Karpas-422 (cell line): ENCODE measurements around the gene SPESP1. TPM values are rescaled to one million over a fixed set of nuclear protein-coding genes. Genes with fewer than 3 reads are reported as not detected.
"Not testable (repeated sequence)": the region's sequence is repeated elsewhere in the genome, so short reads cannot be mapped to it uniquely, and the experiment has no call there.

Experiments used
- DNase-seq: peaks from one replicate; pipeline ENCODE4 v3.0.0-alpha.2; 2015
- H2AFZ ChIP-seq: fragments of 200-600 bp; sonication (generic); 2 replicates; pipeline ENCODE4 v1.6.1; 2014; ENCODE audit warnings: antibody characterized with exemption, low read length, mixed read lengths
- H3K27ac ChIP-seq: fragments of 200-600 bp; sonication (generic); 2 replicates; pipeline ENCODE4 v1.5.1; 2014; ENCODE audit warnings: mild to moderate bottlenecking, low read length, moderate library complexity
- H3K27me3 ChIP-seq: fragments of 200-600 bp; sonication (generic); 2 replicates; pipeline ENCODE4 v1.6.1; 2014; ENCODE audit warnings: low read length, mixed read lengths
- H3K36me3 ChIP-seq: fragments of 200-600 bp; sonication (generic); 2 replicates; pipeline ENCODE4 v1.6.1; 2014; ENCODE audit warnings: low read length, mixed read lengths; ENCODE audit not compliant: insufficient read depth
- H3K4me1 ChIP-seq: fragments of 200-600 bp; sonication (generic); 2 replicates; pipeline ENCODE4 v1.6.1; 2014; ENCODE audit warnings: mild to moderate bottlenecking, low read length, mixed read lengths
- H3K4me2 ChIP-seq: fragments of 200-600 bp; sonication (generic); 2 replicates; pipeline ENCODE4 v1.6.1; 2014; ENCODE audit warnings: low read length, low read depth, mild to moderate bottlenecking; ENCODE audit not compliant: poor library complexity, severe bottlenecking
- H3K4me3 ChIP-seq: fragments of 200-600 bp; sonication (generic); 2 replicates; pipeline ENCODE4 v1.5.1; 2014; ENCODE audit warnings: mild to moderate bottlenecking, antibody characterized with exemption, low read length, mixed read lengths
- H3K79me2 ChIP-seq: fragments of 200-600 bp; sonication (generic); 2 replicates; pipeline ENCODE4 v1.6.1; 2014; ENCODE audit warnings: mild to moderate bottlenecking, low read length, mixed read lengths
- H3K9ac ChIP-seq: fragments of 200-600 bp; sonication (generic); 2 replicates; pipeline ENCODE4 v1.6.0; 2014; ENCODE audit warnings: low read length
- H3K9me2 ChIP-seq: fragments of 200-600 bp; sonication (generic), shearing (Covaris generic); replicated peaks from 2 replicates; pipeline ENCODE4 v1.6.0; 2014; ENCODE audit warnings: mild to moderate bottlenecking, low read length, moderate library complexity; ENCODE audit not compliant: insufficient read depth
- H3K9me3 ChIP-seq: fragments of 300-700, 200-600 bp; sonication (generic); 2 replicates; pipeline ENCODE4 v1.6.1; 2014; ENCODE audit warnings: low read length, mixed read lengths
- H4K20me1 ChIP-seq: fragments of 200-600 bp; sonication (generic); 2 replicates; pipeline ENCODE4 v1.6.1; 2014; ENCODE audit warnings: mild to moderate bottlenecking, antibody characterized with exemption, low read length, low read depth; ENCODE audit not compliant: insufficient read depth
- total RNA-seq: library from RNA; depleted of rRNA; stranded (reverse); fragments of >200 nt; shearing (Covaris generic); gene quantifications from 2 replicates; pipeline ENCODE4 v1.2.3, GENCODE V29; 2014; ENCODE audit warnings: low replicate concordance

The SPESP1 gene
- total RNA-seq, 1 experiment from 2014 or later: not detected

DNA sequence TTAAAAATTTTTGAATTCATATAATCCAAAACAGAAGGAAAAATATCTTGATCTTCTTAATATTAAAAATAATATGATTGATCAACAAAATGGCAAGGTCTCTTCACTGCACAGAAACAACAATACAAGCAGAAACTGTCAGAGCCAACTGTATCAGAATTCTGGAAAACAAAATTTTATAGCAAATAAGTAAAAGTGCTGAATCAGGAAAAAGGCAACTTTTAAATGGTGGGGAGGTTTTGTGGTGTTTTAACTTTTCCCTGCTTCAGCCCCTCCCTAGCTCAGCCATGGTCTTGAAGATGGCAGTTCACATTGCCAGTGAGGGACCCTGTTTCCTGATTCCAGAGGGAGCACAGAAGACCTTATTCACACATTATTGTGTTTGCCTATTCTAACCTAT lies 37.6 kb downstream of the SPESP1 start:
- H3K27ac ChIP-seq: no peak overlapping the region
- no peak for DNase-seq
- peaks cover 4% of the 10 kb centered on the region; the same call in 1 of the 2 replicates for H3K27me3 ChIP-seq
- H3K4me3 ChIP-seq: no peak overlapping the region
- no peaks in the 10 kb centered on the region for H3K9me2 ChIP-seq
- H4K20me1 ChIP-seq: no peaks in the 10 kb centered on the region
- H3K9ac ChIP-seq: no peak overlapping the region
- no peaks in the 10 kb centered on the region for H3K79me2 ChIP-seq
- H2AFZ ChIP-seq: no peak overlapping the region
- H3K36me3 ChIP-seq: no peaks in the 10 kb centered on the region
- H3K9me3 ChIP-seq: no peaks in the 10 kb centered on the region; the same call in 1 of the 2 replicates
- no peaks in the 10 kb centered on the region for H3K4me1 ChIP-seq
- H3K4me2 ChIP-seq: no peak overlapping the region

GRCh38 chr15:68969298-68969697 lies 39.0 kb downstream of the SPESP1 start:
- no peak overlapping the region for H3K27ac ChIP-seq
- H3K4me3 ChIP-seq: no peak overlapping the region
- no peak overlapping the region for H3K4me2 ChIP-seq
- H3K4me1 ChIP-seq: no peaks in the 10 kb centered on the region
- H3K9ac ChIP-seq: no peak overlapping the region
- H3K79me2 ChIP-seq: no peaks in the 10 kb centered on the region
- H3K36me3 ChIP-seq: no peaks in the 10 kb centered on the region
- no peak overlapping the region for H2AFZ ChIP-seq
- H3K27me3 ChIP-seq: peaks cover 4% of the 10 kb centered on the region; the same call in 1 of the 2 replicates
- no peaks in the 10 kb centered on the region for H4K20me1 ChIP-seq
- no peaks in the 10 kb centered on the region for H3K9me2 ChIP-seq
- DNase-seq: no peak
- H3K9me3 ChIP-seq: no peaks in the 10 kb centered on the region; the same call in 1 of the 2 replicates

DNA sequence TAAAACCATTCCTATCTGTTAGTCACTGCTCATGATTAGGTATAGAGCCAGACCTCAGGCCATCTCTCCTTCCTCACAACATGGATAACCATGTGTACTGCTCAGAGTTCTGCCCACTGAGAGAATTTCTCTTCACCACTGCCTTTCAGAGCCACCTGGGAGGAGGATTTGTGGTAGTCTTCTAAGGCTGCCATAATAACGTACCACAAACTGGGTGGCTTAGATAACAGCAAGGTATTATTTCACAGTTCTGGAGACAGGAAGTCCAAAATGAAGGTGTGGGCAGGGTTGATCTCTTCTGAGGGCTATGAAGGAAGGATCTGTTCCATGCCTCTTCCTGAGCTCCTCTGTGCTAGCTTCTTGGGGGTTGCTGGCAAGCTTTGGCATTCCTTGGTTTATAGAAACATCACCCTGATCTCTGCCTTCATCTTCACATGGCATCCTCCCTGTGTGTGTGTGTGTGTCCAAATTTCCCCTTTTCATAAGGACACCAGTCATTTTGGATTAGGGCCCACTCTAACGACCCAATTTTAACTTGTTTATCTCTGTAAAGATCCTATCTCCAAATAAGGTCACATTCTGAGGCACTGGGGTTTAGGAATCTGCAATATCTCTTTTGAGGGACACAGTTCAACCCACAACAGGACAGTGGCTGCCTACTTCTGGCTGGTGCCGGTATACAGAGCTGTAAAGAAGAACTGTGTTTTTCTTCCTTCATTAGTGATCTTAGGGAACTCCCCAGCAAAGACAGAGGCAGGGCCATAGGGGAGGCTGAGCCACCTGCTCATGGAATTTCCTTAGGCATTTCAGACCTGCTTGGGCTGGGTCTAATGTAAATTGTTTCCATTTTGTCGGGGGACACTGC lies 42.1 kb downstream of the SPESP1 start:
- Histone ChIP-seq H3K27ac (no peak overlapping the region), H3K4me3 (no peak overlapping the region), H3K79me2 (no peaks in the 10 kb centered on the region), H3K4me2 (no peak overlapping the region), H3K36me3 (no peaks in the 10 kb centered on the region), H3K27me3 (peaks cover 4% of the 10 kb centered on the region; the same call in 1 of the 2 replicates), H3K9me2 (no peaks in the 10 kb centered on the region), H2AFZ (no peak overlapping the region), H3K9ac (no peak overlapping the region), H4K20me1 (no peaks in the 10 kb centered on the region), H3K9me3 (no peaks in the 10 kb centered on the region; the same call in 1 of the 2 replicates), H3K4me1 (no peaks in the 10 kb centered on the region)
- no peak for DNase-seq

- H3K27me3 ChIP-seq, H3K9me3 ChIP-seq, H3K9me2 ChIP-seq, H3K27ac ChIP-seq, H3K4me1 ChIP-seq, H2AFZ ChIP-seq, H3K4me2 ChIP-seq, DNase-seq, H3K4me3 ChIP-seq, H3K36me3 ChIP-seq, H4K20me1 ChIP-seq, H3K9ac ChIP-seq, H3K79me2 ChIP-seq: not testable (repeated sequence)
Observed at GRCh38 chr15:68975651-68976160, 45.4 kb downstream of the SPESP1 start.

DNA sequence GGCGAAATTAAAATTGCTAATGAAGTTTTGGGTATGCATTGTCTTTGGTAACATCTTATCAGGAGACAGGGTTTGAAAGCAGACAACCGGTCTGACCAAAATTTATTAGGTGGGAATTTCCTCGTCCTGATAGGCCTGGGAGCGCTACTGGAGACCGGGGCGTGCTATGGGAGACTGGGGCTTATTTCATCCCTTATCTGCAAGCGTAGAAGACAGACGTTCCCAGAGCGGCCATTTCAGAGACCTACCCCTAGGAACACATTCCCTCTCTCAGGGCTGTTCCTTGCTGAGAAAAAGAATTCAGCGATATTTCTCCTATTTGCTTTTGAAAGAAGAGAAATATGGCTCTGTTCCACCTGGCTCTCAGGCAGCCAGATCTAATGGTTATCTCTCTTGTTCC lies 47.1 kb downstream of the SPESP1 start:
- H2AFZ ChIP-seq, H3K9me2 ChIP-seq, H3K27me3 ChIP-seq, H4K20me1 ChIP-seq, H3K27ac ChIP-seq, H3K4me1 ChIP-seq, H3K9ac ChIP-seq, H3K9me3 ChIP-seq, H3K79me2 ChIP-seq, H3K4me2 ChIP-seq, DNase-seq, H3K4me3 ChIP-seq, H3K36me3 ChIP-seq: not testable (repeated sequence)

GRCh38 chr15:68979006-68979405 lies 48.7 kb downstream of the SPESP1 start:
- no peaks in the 10 kb centered on the region for H3K9me2 ChIP-seq

GRCh38 chr15:68979816-68980215 lies 49.5 kb downstream of the SPESP1 start:
- DNase-seq: no peak
- Histone ChIP-seq H3K27me3 (no peaks in the 10 kb centered on the region), H3K4me2 (no peak overlapping the region), H3K36me3 (no peaks in the 10 kb centered on the region), H3K27ac (no peak overlapping the region), H3K9me3 (no peaks in the 10 kb centered on the region), H3K4me1 (no peaks in the 10 kb centered on the region), H3K9ac (no peak overlapping the region), H2AFZ (no peak overlapping the region), H3K79me2 (no peaks in the 10 kb centered on the region), H3K4me3 (no peak overlapping the region), H3K9me2 (no peaks in the 10 kb centered on the region), H4K20me1 (no peaks in the 10 kb centered on the region)

More at GRCh38 chr15:68979006-68979405, 48.7 kb downstream of the SPESP1 start:
- no peaks in the 10 kb centered on the region for H3K36me3 ChIP-seq
- no peaks in the 10 kb centered on the region for H3K27me3 ChIP-seq
- H3K9ac ChIP-seq: no peak overlapping the region
- H3K9me3 ChIP-seq: no peaks in the 10 kb centered on the region
- H2AFZ ChIP-seq: no peak overlapping the region
- no peak overlapping the region for H3K4me3 ChIP-seq
- H4K20me1 ChIP-seq: no peaks in the 10 kb centered on the region
- no peak overlapping the region for H3K27ac ChIP-seq
- H3K4me1 ChIP-seq: no peaks in the 10 kb centered on the region
- H3K4me2 ChIP-seq: no peak overlapping the region
- DNase-seq: no peak
- H3K79me2 ChIP-seq: no peaks in the 10 kb centered on the region

GRCh38 chr15:68980786-68981185 lies 50.5 kb downstream of the SPESP1 start:
- Histone ChIP-seq H2AFZ (no peak overlapping the region), H3K9ac (no peak overlapping the region), H3K79me2 (no peaks in the 10 kb centered on the region), H3K9me3 (no peaks in the 10 kb centered on the region), H4K20me1 (no peaks in the 10 kb centered on the region), H3K4me2 (no peak overlapping the region), H3K27ac (no peak overlapping the region), H3K4me3 (no peak overlapping the region), H3K9me2 (no peaks in the 10 kb centered on the region), H3K27me3 (no peaks in the 10 kb centered on the region), H3K4me1 (no peaks in the 10 kb centered on the region), H3K36me3 (no peaks in the 10 kb centered on the region)
- DNase-seq: no peak
